Inflammatory macrophage (primary cell): Measurements from ENCODE around the gene TMEM245.
"Not testable (repeated sequence)": the region's sequence is repeated elsewhere in the genome, so short reads cannot be mapped to it uniquely, and the experiment has no call there.

Source experiments
- DNase-seq, 2 donors: peaks; one replicate each; pipeline ENCODE4 v3.0.0-alpha.2; 2020 to 2022

TMEM245 gene

GRCh38 chr9:109132567-109133021, 12.8 kb upstream of the TMEM245 start:
- DNase-seq, result no peak

GRCh38 chr9:109129470-109130197, 9.9 kb upstream of the TMEM245 start:
- no peak for DNase-seq

DNA sequence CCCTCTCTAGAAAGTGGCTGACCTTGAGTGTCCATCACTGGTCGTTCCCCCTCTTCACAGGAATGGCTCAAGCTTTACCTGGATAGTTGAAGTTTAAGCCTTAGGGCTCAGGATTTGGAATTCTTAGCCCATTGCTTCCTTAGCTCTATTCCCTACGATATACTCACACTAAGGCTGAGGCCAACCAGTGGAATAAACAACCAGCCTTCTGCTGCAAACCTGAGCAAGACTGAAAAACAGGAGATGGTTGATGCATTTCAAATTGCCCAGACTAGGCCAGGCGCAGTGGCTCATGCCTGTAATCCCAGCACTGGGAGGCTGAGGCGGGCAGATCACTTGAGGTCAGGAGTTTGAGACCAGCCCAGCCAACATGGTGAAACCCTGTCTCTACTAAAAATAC, 6.9 kb upstream of the TMEM245 start:
- not testable (repeated sequence) for DNase-seq

- no peak for DNase-seq
These were observed 4.4 kb upstream of the TMEM245 start for GRCh38 chr9:109124121-109124520.

GRCh38 chr9:109122726-109123621, 3.2 kb upstream of the TMEM245 start:
- peak; percentile 13 to 53 for DNase-seq

DNA sequence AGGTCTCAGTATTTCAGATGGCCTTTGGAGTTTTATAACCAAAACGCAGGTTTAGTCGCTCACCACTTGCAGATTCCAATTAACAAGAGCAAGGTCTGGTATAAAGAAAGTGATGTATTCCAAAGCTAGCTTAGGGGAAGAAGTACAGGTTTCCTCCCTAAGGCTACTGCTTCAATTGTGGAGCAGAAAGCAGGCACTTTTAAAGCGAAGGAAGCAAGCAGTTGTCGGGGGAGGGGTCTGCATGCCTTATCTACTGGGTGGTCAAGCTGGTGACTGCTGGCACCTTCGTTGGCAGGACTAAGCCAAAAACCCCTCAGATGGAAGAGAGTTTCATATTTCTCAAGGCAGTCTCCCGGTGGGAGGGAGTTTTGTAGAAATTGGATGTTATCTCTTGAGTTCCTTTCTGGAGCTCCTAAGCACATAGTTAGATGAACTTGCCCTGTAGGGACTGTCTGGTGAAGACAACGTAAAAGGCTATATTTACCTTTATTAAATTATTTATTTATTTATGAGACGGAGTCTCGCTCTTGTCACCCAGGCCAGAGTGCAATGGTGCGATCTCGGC, 1.6 kb upstream of the TMEM245 start:
- DNase-seq, result no peak

DNA sequence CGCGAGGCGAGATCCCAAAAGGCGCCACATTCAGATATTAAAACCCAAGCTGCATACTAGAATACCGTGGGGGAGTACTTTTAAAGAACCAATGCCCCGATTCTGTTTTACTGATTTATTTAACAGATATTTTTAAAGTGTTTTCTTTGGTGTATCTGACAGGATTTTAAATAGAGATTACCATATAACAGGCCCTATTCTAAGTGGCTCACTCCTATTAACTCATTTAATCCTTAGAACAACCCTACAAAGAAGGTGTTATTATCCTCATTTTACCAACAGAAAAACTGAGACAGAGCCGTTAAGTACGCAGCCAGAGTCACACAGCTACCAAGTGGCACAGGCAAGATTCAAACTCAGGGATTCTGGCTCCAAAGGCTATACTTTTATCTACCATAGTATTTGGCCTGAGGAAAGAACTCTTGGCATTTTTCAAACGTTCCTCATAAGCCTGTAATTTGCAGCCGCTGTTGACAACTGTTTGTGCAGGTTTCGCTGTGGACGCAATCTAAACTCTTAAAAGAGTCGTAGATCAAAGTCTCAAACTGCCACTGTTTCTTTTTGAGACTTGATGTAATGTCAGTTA, 550 bp upstream of the TMEM245 start:
- no peak for DNase-seq

- DNase-seq, result no peak
These were observed 824 bp downstream of the TMEM245 start for GRCh38 chr9:109118808-109119438.

- no peak for DNase-seq
These were observed 1.6 kb downstream of the TMEM245 start for GRCh38 chr9:109117856-109118807.

DNA sequence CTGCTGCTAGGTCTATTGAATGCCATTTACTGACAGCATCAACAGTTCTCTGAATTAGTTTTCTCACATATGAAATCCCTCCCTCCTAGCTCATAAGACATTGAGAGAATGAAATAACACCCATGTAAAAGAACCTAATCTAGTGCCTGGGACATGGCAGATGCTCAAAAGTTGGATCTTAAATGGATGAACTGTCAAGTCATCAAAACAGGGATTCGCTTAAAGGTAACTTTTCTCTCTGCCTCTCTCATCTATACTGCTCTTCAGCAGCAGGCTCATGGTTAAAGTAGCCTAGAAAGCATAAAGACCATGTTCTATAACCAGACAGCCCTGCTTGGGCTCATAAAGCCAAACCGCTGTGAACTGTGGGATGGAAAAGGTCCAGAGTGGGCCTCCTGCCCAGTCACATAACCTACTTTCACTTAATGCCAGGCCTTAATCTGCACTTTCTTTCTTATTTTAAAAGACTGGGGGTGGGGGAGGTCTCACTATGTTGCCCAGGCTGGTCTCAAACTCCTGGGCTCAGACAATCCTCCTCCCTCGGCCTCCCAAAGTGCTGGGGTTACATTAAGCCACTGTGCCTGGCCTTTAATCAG, 3.7 kb downstream of the TMEM245 start:
- DNase-seq, result no peak

DNA sequence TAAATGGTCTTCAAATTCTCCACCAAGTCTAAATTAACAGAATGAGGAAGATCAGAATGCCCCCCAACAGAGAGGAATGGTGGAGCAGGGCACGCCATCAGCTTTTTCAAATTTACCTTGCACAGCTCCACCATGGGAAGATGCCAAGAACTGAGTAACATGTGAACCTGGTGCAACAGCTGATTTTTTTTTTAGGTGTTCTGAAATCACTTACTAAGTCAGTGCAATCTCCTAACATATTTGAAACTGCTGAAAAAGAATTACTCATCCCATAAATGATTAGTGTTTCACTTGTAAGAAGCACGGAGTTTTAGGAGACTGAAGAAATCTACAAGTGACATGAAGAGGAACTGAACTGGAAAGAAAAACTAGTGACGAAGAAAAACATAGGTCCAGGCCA, 5.1 kb downstream of the TMEM245 start:
- no peak for DNase-seq

DNA sequence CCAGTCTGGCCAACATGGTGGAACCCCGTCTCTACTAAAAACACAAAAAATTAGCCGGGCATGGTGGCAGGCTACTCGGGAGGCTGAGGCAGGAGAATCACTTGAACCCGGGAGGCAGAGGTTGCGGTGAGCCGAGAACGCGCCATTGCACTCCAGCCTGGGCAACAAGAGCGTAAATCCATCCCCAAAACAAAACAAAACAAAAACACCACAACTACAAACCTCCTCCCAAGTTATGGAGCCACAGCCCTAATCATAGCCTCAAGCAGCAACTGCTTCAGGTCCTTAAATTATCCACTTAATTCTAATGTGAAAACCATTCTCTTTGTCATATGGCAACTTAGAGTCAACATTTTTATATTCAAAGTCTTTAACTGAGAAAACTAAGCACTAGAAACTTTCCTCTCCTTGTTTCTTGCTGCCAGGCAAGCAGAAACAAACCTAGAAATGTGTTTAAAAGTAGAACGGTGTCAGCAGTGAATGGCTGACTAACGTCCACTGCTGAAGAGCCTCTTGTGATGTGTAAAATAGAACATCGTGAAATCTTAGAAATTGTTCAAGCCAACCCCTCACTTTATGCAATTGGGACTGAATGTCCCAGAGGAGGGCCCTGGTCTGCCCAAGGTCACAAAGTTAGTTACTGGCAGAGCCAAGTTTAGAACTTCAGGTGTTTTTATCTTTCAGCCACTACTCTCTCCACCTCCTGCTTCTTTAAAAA, 5.7 kb downstream of the TMEM245 start:
- no peak for DNase-seq

DNA sequence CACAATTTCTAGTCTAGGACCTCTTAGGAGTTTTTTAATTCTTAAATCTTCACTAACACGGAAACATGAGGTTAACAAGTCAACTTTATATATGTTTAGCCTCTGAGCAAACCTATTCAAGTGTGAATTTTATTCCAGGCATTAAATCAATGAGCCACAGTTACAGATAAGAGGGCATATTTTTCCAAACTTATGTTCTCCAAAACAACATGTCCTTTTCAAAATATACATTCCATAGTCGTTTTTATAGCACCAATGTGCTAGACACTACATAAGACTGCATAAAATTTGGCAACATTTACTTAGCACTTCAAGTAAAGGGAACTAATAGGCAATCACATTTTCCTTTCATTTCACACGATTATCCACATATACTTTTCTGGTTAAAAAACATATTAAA, 6.5 kb downstream of the TMEM245 start:
- DNase-seq, result no peak

DNA sequence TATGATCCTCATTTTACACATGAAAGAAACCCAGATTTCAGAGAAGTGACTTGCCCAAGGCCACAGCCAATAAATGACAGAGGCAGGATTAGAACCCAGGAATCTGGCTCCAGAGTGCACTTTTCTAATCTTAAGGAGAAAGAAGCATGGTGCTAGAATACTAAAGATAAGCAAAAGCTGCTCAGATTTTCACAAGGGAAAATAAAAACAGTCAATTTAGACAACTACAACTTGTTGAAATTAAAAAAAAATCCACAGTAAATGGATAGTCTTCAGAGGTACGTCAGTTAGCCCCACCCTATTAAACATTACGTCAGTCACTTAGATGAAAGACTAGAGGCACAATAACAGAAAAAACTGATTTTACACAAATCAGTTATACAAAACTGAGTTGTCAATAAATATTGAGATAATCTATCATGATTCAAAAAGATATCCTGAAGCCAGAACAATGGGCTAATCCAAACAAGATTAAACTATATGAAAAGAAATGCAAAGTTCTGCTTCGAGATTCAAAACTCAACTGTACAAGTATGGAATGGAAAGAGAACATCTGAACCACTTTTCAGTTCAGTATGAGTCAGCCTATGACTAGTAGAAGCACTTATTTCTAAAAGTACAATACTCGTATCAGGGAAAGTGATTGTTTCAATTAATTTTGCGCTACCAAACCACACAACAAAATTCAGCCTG, 9.3 kb downstream of the TMEM245 start:
- DNase-seq, result no peak

GRCh38 chr9:109109967-109110328, 9.8 kb downstream of the TMEM245 start:
- no peak for DNase-seq

DNA sequence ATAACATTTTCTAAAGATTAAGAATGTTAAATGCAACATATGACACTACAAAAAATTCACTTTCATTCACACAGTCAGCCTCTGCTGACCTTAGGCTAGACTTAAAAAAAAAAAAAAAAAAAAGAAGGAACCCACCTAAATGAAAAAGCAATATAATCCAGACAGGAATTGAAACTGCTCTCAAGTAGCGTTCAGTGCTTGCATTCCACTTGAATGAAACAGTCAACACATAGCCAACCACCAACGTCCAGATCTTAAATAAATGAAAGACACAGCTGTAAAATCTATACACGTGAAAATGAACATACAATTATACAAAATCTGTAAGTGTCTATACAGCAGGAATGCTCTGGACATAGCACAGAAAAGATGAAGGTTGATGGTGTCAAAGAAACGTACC, 11.4 kb downstream of the TMEM245 start:
- peak; percentile 24 to 30 for DNase-seq

DNA sequence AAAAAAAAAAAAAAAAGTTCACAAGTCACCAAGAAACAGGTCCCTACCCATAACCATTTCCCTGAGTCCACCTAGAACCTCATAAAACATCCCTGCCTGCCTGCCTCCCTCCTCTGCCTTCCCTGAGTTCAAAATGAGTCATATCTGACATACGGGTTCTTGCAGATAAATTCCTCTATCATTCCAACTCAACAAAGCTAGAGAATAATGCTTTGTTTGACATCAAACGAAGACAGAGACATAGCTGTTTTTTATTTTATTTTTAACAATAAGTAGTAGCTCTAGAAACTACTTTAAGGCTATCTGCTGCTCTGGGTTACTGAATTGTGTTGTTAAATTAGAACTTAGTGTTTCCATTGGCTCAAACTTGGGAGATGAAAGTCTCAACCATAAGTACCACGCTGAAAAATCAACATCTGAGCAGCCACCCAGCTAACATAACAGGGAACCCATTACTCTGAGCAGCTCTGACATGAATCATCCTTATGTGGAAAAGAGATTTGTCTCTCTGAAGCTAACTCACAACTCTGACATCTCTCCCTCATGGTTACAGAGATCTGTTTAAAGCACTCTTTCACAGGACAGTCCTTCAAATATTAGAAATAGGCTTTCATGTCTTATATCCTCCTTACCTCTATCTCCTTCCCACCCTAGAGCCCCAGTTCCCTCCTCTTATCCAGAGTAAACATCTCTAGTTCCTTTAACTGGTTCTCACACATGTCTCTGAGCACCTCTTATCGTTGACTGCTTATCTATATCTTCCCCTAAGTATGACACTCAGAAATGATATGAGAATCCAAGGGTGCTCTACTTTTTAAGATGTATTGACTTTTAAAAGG, 12.1 kb downstream of the TMEM245 start:
- DNase-seq, result no peak

GRCh38 chr9:109101810-109102209, 17.9 kb downstream of the TMEM245 start:
- no peak for DNase-seq

DNA sequence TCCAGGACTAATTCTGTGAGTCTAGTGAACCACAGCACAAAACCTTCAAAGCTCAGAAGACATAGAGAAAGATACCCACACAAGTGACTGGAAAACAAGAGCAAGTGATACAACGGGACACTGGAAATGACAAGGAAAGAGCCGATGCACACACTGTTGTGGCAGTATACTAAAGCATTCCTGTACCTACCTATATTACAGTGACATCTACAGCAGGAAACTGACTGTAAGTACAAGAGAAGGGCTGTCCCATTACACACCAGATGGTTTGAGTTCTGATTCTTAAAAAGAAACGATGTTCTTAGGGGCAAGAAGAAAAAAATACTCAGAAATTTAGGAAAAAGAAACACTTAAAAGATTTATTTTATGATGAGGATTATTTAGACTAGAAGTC, 18.5 kb downstream of the TMEM245 start:
- no peak for DNase-seq
